Heart right ventricle (tissue), 16 donors: ENCODE measurements around the gene ZNF778. TPM values are rescaled to one million over a fixed set of nuclear protein-coding genes. Genes with fewer than 3 reads are reported as not detected.

ENCODE experiments used
- ATAC-seq, 8 donors: fragments of 200-7000 bp; cut with Tn5 transposase; one replicate each; pipeline ENCODE4 v1.9.1; 2020; ENCODE audit warnings: mild to moderate bottlenecking in 8 of 8, moderate library complexity in 8 of 8, moderate number of reproducible peaks in 1 of 8
- DNase-seq, 2 donors: peaks; one replicate each; pipeline ENCODE4 v3.0.0-alpha.2; 2020
- H3K27ac ChIP-seq, 10 donors: fragments of 200-600 bp; sonication (generic) in 2 of 10; one replicate each; pipeline versions ENCODE4 v1.5.0 to v1.8.0; 2020 to 2022; ENCODE audit warnings: mild to moderate bottlenecking in 3 of 10
- H3K27me3 ChIP-seq, 7 donors: fragments of 200-600 bp; one replicate each; pipeline ENCODE4 v1.8.0; 2021 to 2022; ENCODE audit warnings: mild to moderate bottlenecking in 2 of 7
- H3K36me3 ChIP-seq, 9 donors: fragments of 200-600 bp; sonication (generic) in 1 of 9; one replicate each; pipeline versions ENCODE4 v1.5.0 to v1.8.0; 2020 to 2022; ENCODE audit warnings: mild to moderate bottlenecking in 2 of 9
- H3K4me1 ChIP-seq, 9 donors: fragments of 200-600 bp; sonication (generic) in 1 of 9; one replicate each; pipeline versions ENCODE4 v1.5.0 to v1.8.0; 2020 to 2022; ENCODE audit warnings: mild to moderate bottlenecking in 4 of 9
- H3K4me3 ChIP-seq, 10 donors: fragments of 200-600 bp; sonication (generic) in 2 of 10; one replicate each; pipeline versions ENCODE4 v1.5.0 to v1.8.0; 2020 to 2022; ENCODE audit warnings: mild to moderate bottlenecking in 7 of 10, moderate library complexity in 2 of 10
- H3K9me3 ChIP-seq, 11 donors: fragments of 200-600 bp in 10 of 11; sonication (generic) in 2 of 11; one replicate each; pipeline versions ENCODE4 v1.5.0 to v1.8.0; 2013 to 2022; ENCODE audit warnings: mild to moderate bottlenecking in 2 of 11, control low read depth in 1 of 11, moderate library complexity in 1 of 11
- WGBS, 2 donors: extraction: QIAGEN DNeasy Blood & Tissue Kit; methylation state at CpG; one replicate each; pipeline ENCODE4 v1.1.7; 2013; ENCODE audit warnings: inconsistent platforms in 1 of 2; 5-methylcytosine and 5-hydroxymethylcytosine counted together
- intact Hi-C, 10 donors: fragments of 100-400 bp; cut with DNase I; formaldehyde crosslinking; loops; one replicate each; pipeline versions ENCODE4 v1.11.1 to v1.14.2; 2022
- polyA plus RNA-seq, 2 donors: library from polyadenylated mRNA; stranded (reverse); fragments of 200-250 nt; gene quantifications; one replicate each; pipeline ENCODE4 v1.2.3, GENCODE V29; 2013
- total RNA-seq, 10 donors: library from RNA; stranded (reverse); fragmentation: NEBNext Ultra II Directional in 3 of 10; extraction: Animal tissue kit (Norgen Biotek cat#: 25700) in 3 of 10; gene quantifications; one replicate each; pipeline versions ENCODE4 v1.2.1 to v1.2.4, GENCODE V29; 2021 to 2023
- TF ChIP-seq, protein P1 (sequence below), 9 donors: fragments of 200-600 bp; sonication (generic) in 2 of 9; IDR thresholded peaks; one replicate each; pipeline versions ENCODE4 v1.5.0 to v1.8.0; 2021 to 2022; ENCODE audit warnings: antibody characterized with exemption in 9 of 9, mild to moderate bottlenecking in 5 of 9, moderate library complexity in 1 of 9
- donor health status: Arrhythmogenic right ventricular cardiomyopathy.
- donor health status: ischemic (EF 13 %, LVEDD 7.1; RV severe dilation, severe dysfunction).
- donor health status: healthy with polysubstance abuse.
- donor health status: DM: no; HTN: yes; CAD: no.
- donor health status: DM: no; HTN: no; CAD: no.
- donor health status: ischemic (EF 25% LVEDD 6.9; RV normal size, moderate dysfunction).
- donor health status: ischemic (EF 25% LVEDD 5.7; RV mildly dilated, moderate dysfunction).
- donor health status: healthy.
- donor health status: DM: yes; HTN: yes; CAD: no.
- donor health status: Ischemic cardiomyopathy.
- donor health status: ischemic (EF 35%, LVEDD 5.7; RV mildly dilated, moderate dysfunction).
- donor health status: nonischemic (EF 11% LVEDD 7.7; RV severe dilation, severe dysfunction).
- donor health status: DM: yes; HTN: yes; CAD: no.
- donor health status: PGD.
- donor health status: ischemic (EF 29% LVEDD 5.4; RV normal size, mild dysfunction).
- donor health status: nonischemic (EF 23%, LVEDD 6.1; RV moderate dilation, normal function).

ZNF778 gene
- total and polyA plus RNA-seq, 12 donors, result 1.7 to 11.3 (median 8.2) TPM

DNA sequence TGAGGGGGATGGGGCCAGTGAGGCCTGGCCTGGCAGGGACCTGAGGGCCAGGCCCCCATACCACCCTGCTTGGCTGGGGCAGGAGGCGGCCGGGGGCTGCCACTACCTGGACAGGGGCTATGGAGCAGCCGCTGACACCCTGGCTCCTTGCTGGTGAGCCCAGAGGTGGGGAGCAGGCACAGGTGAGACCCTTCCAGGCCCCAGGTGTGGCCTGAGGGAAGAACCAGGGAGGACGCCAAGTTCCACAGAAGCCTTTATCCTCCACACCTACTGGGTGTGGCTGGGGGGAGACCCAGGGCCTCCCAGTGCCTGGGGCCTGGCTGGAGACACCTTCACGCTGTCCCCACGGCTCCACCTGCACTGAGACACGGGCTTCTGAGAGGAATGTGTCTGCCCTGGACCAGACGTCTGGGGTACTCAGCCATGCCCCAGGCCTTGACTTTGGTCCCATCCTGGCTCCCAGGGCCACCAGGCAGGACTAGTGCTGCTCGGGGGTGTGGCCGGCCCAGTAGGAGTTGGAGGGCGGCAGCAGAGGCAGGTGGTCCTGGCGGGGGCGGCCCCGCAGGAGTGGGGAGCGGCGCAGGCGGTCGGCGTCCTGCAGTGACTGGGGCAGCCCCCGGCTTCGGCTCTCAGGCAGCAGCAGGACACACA is 21.9 kb upstream of the ZNF778 start:
- intact Hi-C loops, result no loop called here
- ATAC-seq (no peak), DNase-seq (no peak)
- peaks cover 27 to 55% (median 31%) of the 10 kb centered on the region in 7 donors for H3K27me3 ChIP-seq
- no peak overlapping the region for H3K27ac ChIP-seq
- H3K36me3 ChIP-seq, result no peaks in the 10 kb centered on the region
- peaks cover 0 to 20% (median 9%) of the 10 kb centered on the region in 9 donors for H3K4me1 ChIP-seq
- no peak overlapping the region for H3K4me3 ChIP-seq
- TF ChIP-seq, protein P1, sequence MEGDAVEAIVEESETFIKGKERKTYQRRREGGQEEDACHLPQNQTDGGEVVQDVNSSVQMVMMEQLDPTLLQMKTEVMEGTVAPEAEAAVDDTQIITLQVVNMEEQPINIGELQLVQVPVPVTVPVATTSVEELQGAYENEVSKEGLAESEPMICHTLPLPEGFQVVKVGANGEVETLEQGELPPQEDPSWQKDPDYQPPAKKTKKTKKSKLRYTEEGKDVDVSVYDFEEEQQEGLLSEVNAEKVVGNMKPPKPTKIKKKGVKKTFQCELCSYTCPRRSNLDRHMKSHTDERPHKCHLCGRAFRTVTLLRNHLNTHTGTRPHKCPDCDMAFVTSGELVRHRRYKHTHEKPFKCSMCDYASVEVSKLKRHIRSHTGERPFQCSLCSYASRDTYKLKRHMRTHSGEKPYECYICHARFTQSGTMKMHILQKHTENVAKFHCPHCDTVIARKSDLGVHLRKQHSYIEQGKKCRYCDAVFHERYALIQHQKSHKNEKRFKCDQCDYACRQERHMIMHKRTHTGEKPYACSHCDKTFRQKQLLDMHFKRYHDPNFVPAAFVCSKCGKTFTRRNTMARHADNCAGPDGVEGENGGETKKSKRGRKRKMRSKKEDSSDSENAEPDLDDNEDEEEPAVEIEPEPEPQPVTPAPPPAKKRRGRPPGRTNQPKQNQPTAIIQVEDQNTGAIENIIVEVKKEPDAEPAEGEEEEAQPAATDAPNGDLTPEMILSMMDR (IDR thresholded peaks at IDR 0.05), result no peak
- WGBS, 2 donors, result 81 to 82% methylated on average over 21 of the region's 21 CpGs
- no peaks in the 10 kb centered on the region for H3K9me3 ChIP-seq

DNA sequence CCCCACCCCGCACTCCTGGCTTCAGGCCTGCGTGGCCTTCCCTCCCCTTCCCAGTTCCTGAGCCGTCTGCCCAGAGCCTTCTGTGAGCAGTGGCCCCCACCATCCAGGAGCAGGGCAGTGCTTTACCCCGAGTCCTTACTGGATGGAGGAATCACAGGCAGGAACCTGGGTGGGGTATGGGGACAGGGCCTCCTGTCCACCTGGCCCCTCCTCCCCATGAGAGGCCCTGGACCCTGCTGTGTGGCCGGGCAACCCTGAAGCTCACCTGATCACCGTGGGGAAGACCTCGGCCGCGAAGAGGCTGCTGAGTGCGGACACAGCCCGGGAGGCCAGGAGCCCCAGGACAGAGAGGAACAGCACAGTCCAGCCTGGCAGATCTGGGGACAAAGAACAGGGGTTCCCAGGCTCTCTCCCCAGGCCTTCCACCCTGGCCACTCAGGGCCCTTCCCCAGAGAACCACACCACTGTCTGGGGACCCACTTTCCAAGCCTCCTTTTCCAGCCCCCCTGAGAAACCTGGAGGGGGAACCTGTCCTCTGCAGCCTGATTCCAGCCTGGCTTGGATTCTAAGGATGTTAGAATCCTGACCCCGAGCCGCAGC is 20.4 kb upstream of the ZNF778 start:
- intact Hi-C loops, result no loop called here
- Histone ChIP-seq H3K27ac (no peak overlapping the region), H3K9me3 (no peaks in the 10 kb centered on the region), H3K4me3 (no peak overlapping the region), H3K27me3 (peaks cover 35 to 56% (median 44%) of the 10 kb centered on the region in 7 donors), H3K36me3 (no peaks in the 10 kb centered on the region), H3K4me1 (peaks cover 0 to 16% (median 7%) of the 10 kb centered on the region in 9 donors)
- ATAC-seq (no peak), DNase-seq (no peak)
- TF ChIP-seq, protein P1 (IDR thresholded peaks at IDR 0.05), result no peak
- WGBS, 2 donors, result 87 to 90% methylated on average over 10 to 13 of the region's 13 CpGs

DNA sequence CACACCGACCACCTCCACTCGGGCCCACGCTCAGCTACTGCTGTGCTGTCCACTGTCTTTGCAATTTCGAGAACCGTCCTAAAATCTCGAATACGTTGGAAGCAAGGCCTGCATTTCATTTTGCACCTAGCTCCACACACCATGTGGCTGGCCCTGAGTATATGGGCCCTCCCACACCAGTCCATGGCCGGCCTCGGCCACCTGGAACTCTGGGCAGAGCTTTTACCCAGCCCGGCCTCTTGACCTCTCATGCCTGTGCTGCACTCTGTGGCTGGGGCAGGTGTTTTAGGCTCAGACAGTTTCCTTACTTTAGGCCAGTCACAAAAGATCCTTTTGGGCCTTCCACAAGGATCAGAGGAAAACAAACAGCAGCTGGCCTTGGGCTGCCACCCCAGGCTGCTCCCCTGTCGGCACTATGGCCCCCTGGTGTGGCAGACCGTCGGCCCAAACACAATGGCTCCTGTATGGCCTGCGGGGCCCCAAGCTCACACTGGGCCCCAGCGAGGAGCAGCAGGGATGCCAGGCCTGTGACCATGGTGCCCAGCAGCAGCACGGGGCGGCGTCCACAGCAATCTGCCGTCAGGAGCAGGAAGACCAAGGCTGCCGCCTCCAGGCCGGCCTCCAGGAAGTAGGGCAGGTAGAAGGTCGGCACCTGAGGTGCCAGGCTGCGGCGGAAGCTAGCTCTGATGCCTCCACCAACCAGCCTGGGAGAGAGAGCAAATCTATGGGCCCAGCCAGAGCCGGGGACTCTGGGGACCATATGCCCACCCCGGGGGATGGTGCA is 19.7 kb upstream of the ZNF778 start:
- no peak overlapping the region for H3K27ac ChIP-seq

More for the DNA sequence above, 19.7 kb upstream of the ZNF778 start:
- Histone ChIP-seq H3K9me3 (peaks cover 0 to 4% (median 0%) of the 10 kb centered on the region in 11 donors), H3K36me3 (no peaks in the 10 kb centered on the region), H3K4me3 (no peak overlapping the region), H3K27me3 (peaks cover 36 to 61% (median 51%) of the 10 kb centered on the region in 7 donors), H3K4me1 (peaks cover 0 to 14% (median 5%) of the 10 kb centered on the region in 9 donors)
- TF ChIP-seq, protein P1 (IDR thresholded peaks at IDR 0.05), result no peak
- ATAC-seq, result no peak
- WGBS, 2 donors, result 82 to 90% methylated on average over 26 of the region's 26 CpGs
- intact Hi-C loops, result no loop called here
- no peak for DNase-seq
